GM12864 (cell line): ENCODE data around the gene ASPHD2.
"Not testable (repeated sequence)": the region's sequence is repeated elsewhere in the genome, so short reads cannot be mapped to it uniquely, and the experiment has no call there.

Experiments used
- DNase-seq: peaks from one replicate; pipeline ENCODE4 v3.0.0-alpha.2; 2011; ENCODE audit warnings: low read depth
- H3K4me3 ChIP-seq: 2 replicates; pipeline ENCODE4 v1.5.1; 2011; ENCODE audit warnings: mild to moderate bottlenecking, low read depth, low read length, control low read depth
- CTCF ChIP-seq: IDR thresholded peaks from 2 replicates; pipeline ENCODE4 v1.5.1; 2011; ENCODE audit warnings: low read depth, mild to moderate bottlenecking, moderate library complexity, low read length, control low read depth, inconsistent platforms; ENCODE audit errors: missing control alignments

The ASPHD2 gene

DNA sequence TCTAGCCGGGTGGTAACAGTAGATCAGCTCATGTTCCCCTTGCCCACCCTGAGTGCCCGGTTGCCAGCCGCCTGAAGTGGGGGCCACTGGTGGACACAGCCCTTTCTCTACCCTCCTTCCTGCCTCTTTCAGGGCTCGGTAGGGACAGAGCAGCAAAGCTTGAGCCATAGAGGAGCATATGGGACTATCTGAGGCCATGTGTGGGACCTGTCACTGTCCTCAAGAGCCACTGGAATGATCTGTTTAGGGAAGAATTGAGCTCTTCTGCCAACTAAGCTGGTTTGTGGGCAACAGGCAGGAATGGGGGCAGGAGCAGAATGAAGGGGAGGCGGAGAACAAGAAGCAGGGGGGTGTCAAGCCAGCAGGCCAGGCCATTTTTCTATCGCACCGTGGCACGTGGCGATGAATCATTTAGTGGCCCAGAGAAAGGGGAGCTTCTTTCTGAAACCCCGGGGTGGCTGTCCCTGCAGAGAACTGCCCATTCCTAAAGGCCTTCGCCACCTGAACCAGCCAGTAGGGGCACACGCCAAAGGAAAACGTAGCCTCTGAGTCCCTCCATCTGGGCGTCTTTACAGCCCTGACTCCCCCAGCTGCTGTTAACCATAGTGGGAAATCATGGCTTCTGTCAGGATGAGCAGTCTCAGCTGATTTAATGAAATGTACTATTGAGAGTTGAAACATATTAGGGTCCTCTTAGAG is 8.8 kb downstream of the ASPHD2 start:
- DNase-seq: no peak
- no peak overlapping the region for H3K4me3 ChIP-seq

GRCh38 chr22:26438776-26439175 is 9.7 kb downstream of the ASPHD2 start:
- not testable (repeated sequence) for DNase-seq, H3K4me3 ChIP-seq

More for the DNA sequence above, 8.8 kb downstream of the ASPHD2 start:
- no peak for TF ChIP-seq CTCF

DNA sequence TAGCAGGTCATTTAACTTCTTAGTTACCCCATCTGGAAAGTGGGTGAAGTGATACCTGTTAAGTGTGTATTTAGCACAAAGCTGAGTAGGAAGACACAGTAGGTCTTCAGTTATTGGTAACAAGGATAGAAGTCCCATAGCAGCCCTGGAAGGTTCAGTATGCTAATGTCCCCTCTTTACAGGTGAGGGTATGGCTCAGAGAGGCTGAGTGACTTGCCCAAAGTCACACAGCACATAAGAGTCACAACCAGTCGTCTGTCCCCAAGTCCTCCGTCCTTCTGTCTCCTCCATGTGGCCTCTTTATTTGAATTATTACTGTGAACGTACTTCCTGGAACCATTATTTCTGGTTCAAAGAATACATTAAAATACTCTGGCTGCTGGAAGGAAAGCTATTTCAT is 10.5 kb downstream of the ASPHD2 start:
- no peak overlapping the region for H3K4me3 ChIP-seq
- TF ChIP-seq CTCF: no peak
- DNase-seq: no peak

GRCh38 chr22:26442086-26442756 is 13.2 kb downstream of the ASPHD2 start:
- DNase-seq: no peak
- H3K4me3 ChIP-seq: no peak overlapping the region
- TF ChIP-seq CTCF: no peak

GRCh38 chr22:26443901-26444690 is 15.0 kb downstream of the ASPHD2 start:
- no peak for DNase-seq
- H3K4me3 ChIP-seq: no peak overlapping the region
- no peak for TF ChIP-seq CTCF

- H3K4me3 ChIP-seq: no peak overlapping the region
- TF ChIP-seq CTCF: no peak
- DNase-seq: no peak
These were observed 15.7 kb downstream of the ASPHD2 start for GRCh38 chr22:26444777-26445176.

DNA sequence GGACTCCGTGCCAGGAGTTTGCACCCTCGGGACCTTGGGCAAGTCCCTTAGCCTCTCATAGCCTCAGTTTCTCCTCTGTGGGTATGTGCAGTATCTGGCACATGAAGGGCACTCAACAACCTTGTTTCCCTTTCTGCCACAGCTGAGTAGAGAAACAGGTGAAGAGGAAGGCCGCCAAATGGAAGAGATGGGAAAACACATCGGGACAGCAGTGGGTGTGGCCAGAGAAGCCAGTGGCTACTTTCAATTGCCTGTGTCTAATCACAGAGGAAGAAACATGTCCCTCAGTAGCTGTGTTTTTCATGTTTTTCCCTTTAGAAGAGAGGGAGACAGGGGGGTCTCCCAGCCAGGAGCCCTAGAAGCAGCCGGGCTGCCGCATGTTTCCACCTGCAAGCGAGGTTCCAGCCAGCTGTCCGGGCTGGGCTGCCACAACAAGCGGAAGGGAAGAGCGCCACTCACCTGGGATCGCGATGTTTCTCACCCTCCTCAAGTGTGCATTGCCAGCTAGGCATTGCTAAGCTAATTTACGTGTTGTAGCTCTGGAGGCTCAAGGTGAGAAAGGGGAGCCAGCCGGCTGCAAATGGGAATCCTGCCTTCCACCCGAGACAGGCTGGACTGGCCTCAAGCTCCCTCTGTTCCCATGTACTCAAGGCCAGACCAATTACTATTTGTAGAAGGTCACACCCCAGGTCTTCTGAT is 16.7 kb downstream of the ASPHD2 start:
- H3K4me3 ChIP-seq: no peak overlapping the region
- no peak for TF ChIP-seq CTCF
- no peak for DNase-seq
